Measurements from ENCODE around the gene DDIT4. TPM values are rescaled to one million over a fixed set of nuclear protein-coding genes. Genes with fewer than 3 reads are reported as not detected.

The DDIT4 gene
- total RNA-seq, 1 experiment from 2014 or later = 462 TPM

GRCh38 chr10:72319416-72320254 is 45.9 kb downstream of the DDIT4 start (continued):
- TF ChIP-seq, protein P1, sequence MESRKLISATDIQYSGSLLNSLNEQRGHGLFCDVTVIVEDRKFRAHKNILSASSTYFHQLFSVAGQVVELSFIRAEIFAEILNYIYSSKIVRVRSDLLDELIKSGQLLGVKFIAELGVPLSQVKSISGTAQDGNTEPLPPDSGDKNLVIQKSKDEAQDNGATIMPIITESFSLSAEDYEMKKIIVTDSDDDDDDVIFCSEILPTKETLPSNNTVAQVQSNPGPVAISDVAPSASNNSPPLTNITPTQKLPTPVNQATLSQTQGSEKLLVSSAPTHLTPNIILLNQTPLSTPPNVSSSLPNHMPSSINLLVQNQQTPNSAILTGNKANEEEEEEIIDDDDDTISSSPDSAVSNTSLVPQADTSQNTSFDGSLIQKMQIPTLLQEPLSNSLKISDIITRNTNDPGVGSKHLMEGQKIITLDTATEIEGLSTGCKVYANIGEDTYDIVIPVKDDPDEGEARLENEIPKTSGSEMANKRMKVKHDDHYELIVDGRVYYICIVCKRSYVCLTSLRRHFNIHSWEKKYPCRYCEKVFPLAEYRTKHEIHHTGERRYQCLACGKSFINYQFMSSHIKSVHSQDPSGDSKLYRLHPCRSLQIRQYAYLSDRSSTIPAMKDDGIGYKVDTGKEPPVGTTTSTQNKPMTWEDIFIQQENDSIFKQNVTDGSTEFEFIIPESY (IDR thresholded peaks at IDR 0.05; ENCODE audit: extremely low read depth, insufficient replicate concordance, low read length) = no peak

- Histone ChIP-seq H2AFZ (ENCODE audit: low read depth, low read length, poor library complexity, severe bottlenecking) (no peak overlapping the region), H3K79me2 (ENCODE audit: insufficient read depth, low read length) (no peaks in the 10 kb centered on the region), H3K27ac (ENCODE audit: low read depth, low read length) (peak overlapping the region; percentile 89), H3K36me3 (ENCODE audit: control insufficient read depth in 1 of 2, insufficient read depth in 2 of 2, low read length in 2 of 2) (no peaks in the 10 kb centered on the region), H3K9me2 (ENCODE audit: insufficient read depth) (no peaks in the 10 kb centered on the region), H3K9ac (ENCODE audit: low read length) (peak overlapping the region; percentile 69), H3K9me3 (ENCODE audit: control insufficient read depth in 1 of 2, insufficient read depth in 1 of 2, low read depth in 1 of 2, low read length in 2 of 2) (no peaks in the 10 kb centered on the region), H4K20me1 (ENCODE audit: insufficient read depth) (no peaks in the 10 kb centered on the region), H3K27me3 (ENCODE audit: insufficient read depth, low read length) (no peaks in the 10 kb centered on the region), H3K4me2 (ENCODE audit: low read length) (peak overlapping the region; percentile 76), H3K4me1 (ENCODE audit: control insufficient read depth in 1 of 2, insufficient read depth in 2 of 2, low read length in 2 of 2) (peaks cover 79 to 92% of the 10 kb centered on the region in 2 experiments), H3K4me3 (replicated peaks in 1 of 2; ENCODE audit: low read depth in 1 of 2, low read length in 2 of 2) (peak overlapping the region; percentile 33 to 52; a peak in 3 of 4 replicates)
- BruUV-seq (replicated peaks) = no TSS peak
- CTCF ChIA-PET = interaction anchor here (0.9 to 1.2 kb wide), 3 partner anchors 11 to 42 kb away, joined by 3 read pairs; no protein-coding TSS in a partner anchor
- ATAC-seq (peak; percentile 65), DNase-seq (ENCODE audit: low read depth, low spot score) (peak; percentile 95)
- RAD21 ChIA-PET (ENCODE audit: low non-redundant PET in 1 of 2, low total read pairs in 2 of 2, uncharacterized antibody in 2 of 2, unreplicated experiment in 2 of 2) = interaction anchor here (0.7 to 1.2 kb wide), 6 partner anchors 11 to 60 kb away, joined by 3 to 4 read pairs (median 4); no protein-coding TSS in a partner anchor
- POLR2A ChIA-PET = interaction anchor here (0.6 to 9.7 kb wide), 18 partner anchors 9 to 1175 kb away, joined by 3 to 221 read pairs (median 5); partner anchors contain the start of genes ANAPC16, ASCC1, DDIT4 and DNAJB12
- TF ChIP-seq, protein P2, sequence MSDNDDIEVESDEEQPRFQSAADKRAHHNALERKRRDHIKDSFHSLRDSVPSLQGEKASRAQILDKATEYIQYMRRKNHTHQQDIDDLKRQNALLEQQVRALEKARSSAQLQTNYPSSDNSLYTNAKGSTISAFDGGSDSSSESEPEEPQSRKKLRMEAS (IDR thresholded peaks at IDR 0.05) = no peak
- TF ChIP-seq ZFX (IDR thresholded peaks at IDR 0.05) (peak; percentile 7; the same call in 1 of the 2 replicates), POLR2A (IDR thresholded peaks at IDR 0.05; ENCODE audit: borderline replicate concordance, extremely low read depth, insufficient read depth, insufficient read length) (no peak), TCF7L2 (IDR thresholded peaks at IDR 0.05; ENCODE audit: borderline replicate concordance, extremely low read depth, insufficient read depth, insufficient read length) (peak; percentile 76), POLR2AphosphoS5 (IDR thresholded peaks at IDR 0.05; ENCODE audit: low read depth, low read length) (peak; percentile 80), ZNF274 (IDR thresholded peaks at IDR 0.05; ENCODE audit: low read depth, low read length) (no peak), YY1 (IDR thresholded peaks at IDR 0.05; ENCODE audit: extremely low read depth, insufficient replicate concordance, low read depth, low read length) (peak; percentile 59), EGR1 (IDR thresholded peaks at IDR 0.05; ENCODE audit: low read depth) (no peak), SP1 (IDR thresholded peaks at IDR 0.05; ENCODE audit: low read depth) (no peak), CEBPB (IDR thresholded peaks at IDR 0.05; ENCODE audit: low read depth) (no peak)
- intact Hi-C loops (cut with micrococcal nuclease) = loop anchor here (2.0 to 10.0 kb wide), 3 partner anchors 28 to 456 kb away; no protein-coding TSS in a partner anchor
Measured at GRCh38 chr10:72320676-72321247, 47.0 kb downstream of the DDIT4 start.

Measured in HCT116 (cell line).